RWPE1 (cell line): ENCODE measurements around the gene LAMB3.

Experiments used
- CTCF ChIA-PET: fragments of 350-600 bp; sonication (Branson Sonifier 250); formaldehyde crosslinking; extraction: SDS; loops from one replicate; lab custom pipeline; 2021; lab: Yijun Ruan, JAX
- POLR2A ChIA-PET: fragments of 400-600 bp; formaldehyde crosslinking; extraction: SDS; loops from one replicate; lab custom pipeline; 2020; ENCODE audit warnings: antibody characterized with exemption; ENCODE audit not compliant: low non-redundant PET; lab: Yijun Ruan, JAX
- DNase-seq: peaks from one replicate; pipeline ENCODE4 v3.0.0; 2012; ENCODE audit warnings: low spot score
- H3K27ac ChIP-seq: fragments of 450-650 bp; 2 replicates; pipeline ENCODE4 v1.5.1; 2017
- CTCF ChIP-seq: fragments of 450-650 bp; conservative IDR thresholded peaks from 2 replicates; pipeline ENCODE4 v1.5.1; 2017; ENCODE audit warnings: low read depth, mild to moderate bottlenecking

The LAMB3 gene

GRCh38 chr1:209630383-209631225 is 21.6 kb downstream of the LAMB3 start:
- POLR2A ChIA-PET: no interaction called here
- no peak for TF ChIP-seq CTCF
- no peak for DNase-seq
- CTCF ChIA-PET: interaction anchor here (0.7 to 1.6 kb wide), 2 partner anchors 54 to 117 kb away, joined by 5 to 8 read pairs; no protein-coding TSS in a partner anchor
- no peak overlapping the region for H3K27ac ChIP-seq

GRCh38 chr1:209629621-209630382 is 22.4 kb downstream of the LAMB3 start:
- no peak for TF ChIP-seq CTCF
- POLR2A ChIA-PET: no interaction called here
- no peak for DNase-seq
- H3K27ac ChIP-seq: no peak overlapping the region
- CTCF ChIA-PET: no interaction called here

GRCh38 chr1:209628618-209629299 is 23.5 kb downstream of the LAMB3 start:
- TF ChIP-seq CTCF: no peak
- DNase-seq: no peak
- H3K27ac ChIP-seq: 0 out of 2 replicates have a peak overlapping the region, but pooled peaks have one; percentile 5
- ChIA-PET CTCF (interaction anchor here (0.6 kb wide), 1 partner anchor 438 kb away, joined by 5 read pairs; no protein-coding TSS in a partner anchor), POLR2A (no interaction called here)

GRCh38 chr1:209627732-209628196 is 24.5 kb downstream of the LAMB3 start:
- CTCF ChIA-PET: interaction anchor here (0.7 to 1.1 kb wide), 9 partner anchors 10 to 280 kb away, joined by 3 to 4 read pairs (median 3); partner anchors contain the start of gene CAMK1G
- no peak for DNase-seq

DNA sequence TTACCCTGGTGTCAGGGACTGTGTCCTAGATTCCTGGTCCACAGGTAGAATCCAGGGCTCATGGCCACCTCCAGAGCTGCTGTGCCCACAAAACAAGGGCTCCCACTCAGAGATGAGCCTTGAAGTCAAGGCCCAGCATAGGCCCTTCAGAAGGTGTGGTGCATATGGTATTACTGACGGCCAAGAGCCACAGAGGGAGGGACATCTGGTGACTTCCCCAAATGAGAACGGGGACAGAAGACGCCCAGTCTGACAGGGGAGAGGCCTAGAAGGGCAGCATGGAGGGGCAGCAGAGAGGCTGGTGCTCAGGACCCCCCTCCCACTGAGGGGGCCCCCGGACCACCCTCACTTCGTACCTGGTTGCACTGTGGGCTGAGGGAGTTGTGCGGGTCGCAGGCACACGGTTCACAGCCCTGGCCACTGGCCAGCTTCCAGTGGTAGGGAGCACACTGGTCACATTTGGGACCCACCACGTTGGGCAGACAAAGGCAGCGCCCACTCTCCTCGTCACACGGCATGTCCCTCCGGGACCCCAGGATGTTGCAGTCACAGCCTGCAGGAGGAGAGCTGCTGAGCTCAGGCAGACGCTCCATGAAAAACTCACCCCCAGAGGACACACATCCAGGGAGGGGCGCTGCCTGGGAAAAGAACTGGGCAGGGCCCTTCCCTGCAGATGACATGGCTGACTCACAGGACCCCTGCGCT is 25.0 kb downstream of the LAMB3 start:
- CTCF ChIA-PET: interaction anchor here (0.6 to 1.1 kb wide), 10 partner anchors 10 to 279 kb away, joined by 3 to 5 read pairs (median 3); partner anchors contain the start of gene CAMK1G
- DNase-seq: no peak
- no peak for TF ChIP-seq CTCF
- H3K27ac ChIP-seq: peak overlapping the region; percentile 5; the same call in 1 of the 2 replicates
- POLR2A ChIA-PET: no interaction called here

More at GRCh38 chr1:209627732-209628196, 24.5 kb downstream of the LAMB3 start:
- POLR2A ChIA-PET: no interaction called here
- peak overlapping the region; percentile 5; the same call in 1 of the 2 replicates for H3K27ac ChIP-seq
- TF ChIP-seq CTCF: peak; percentile 91
